Measurements from ENCODE around the gene CLCN7. TPM values are rescaled to one million over a fixed set of nuclear protein-coding genes. Genes with fewer than 3 reads are reported as not detected.

Gene CLCN7
- total and polyA plus RNA-seq, 4 experiments from 2014 or later, result 18.1 to 111 (median 67.3) TPM

GRCh38 chr16:1427473-1428461 lies 47.1 kb downstream of the CLCN7 start:
- Mint-ChIP-seq H3K9me3 (no peaks in the 10 kb centered on the region), H3K4me3 (no peak overlapping the region), H3K4me1 (no peaks in the 10 kb centered on the region), H3K36me3 (no peaks in the 10 kb centered on the region), H3K27me3 (no peaks in the 10 kb centered on the region), H3K27ac (no peak overlapping the region)
- DNase-seq, result no peak
- Histone ChIP-seq H3K9me3 (ENCODE audit: control insufficient read depth in 1 of 2, low read length in 2 of 2) (no peaks in the 10 kb centered on the region), H3K27ac (ENCODE audit: low read depth, low read length) (no peak overlapping the region), H3K4me1 (ENCODE audit: insufficient read depth, low read length) (no peaks in the 10 kb centered on the region), H3K27me3 (ENCODE audit: insufficient read depth, low read length) (no peaks in the 10 kb centered on the region), H3K4me3 (ENCODE audit: low read length in 2 of 2) (no peak overlapping the region), H3K36me3 (ENCODE audit: insufficient read depth, low read length) (no peaks in the 10 kb centered on the region)
- intact Hi-C loops (cut with micrococcal nuclease), result no loop called here
- CTCF ChIA-PET (ENCODE audit: partially characterized antibody), result interaction anchor here (1.3 kb wide), 1 partner anchor 65 kb away, joined by 3 read pairs; no protein-coding TSS in a partner anchor
- POLR2A ChIA-PET (ENCODE audit: partially characterized antibody), result no interaction called here

DNA sequence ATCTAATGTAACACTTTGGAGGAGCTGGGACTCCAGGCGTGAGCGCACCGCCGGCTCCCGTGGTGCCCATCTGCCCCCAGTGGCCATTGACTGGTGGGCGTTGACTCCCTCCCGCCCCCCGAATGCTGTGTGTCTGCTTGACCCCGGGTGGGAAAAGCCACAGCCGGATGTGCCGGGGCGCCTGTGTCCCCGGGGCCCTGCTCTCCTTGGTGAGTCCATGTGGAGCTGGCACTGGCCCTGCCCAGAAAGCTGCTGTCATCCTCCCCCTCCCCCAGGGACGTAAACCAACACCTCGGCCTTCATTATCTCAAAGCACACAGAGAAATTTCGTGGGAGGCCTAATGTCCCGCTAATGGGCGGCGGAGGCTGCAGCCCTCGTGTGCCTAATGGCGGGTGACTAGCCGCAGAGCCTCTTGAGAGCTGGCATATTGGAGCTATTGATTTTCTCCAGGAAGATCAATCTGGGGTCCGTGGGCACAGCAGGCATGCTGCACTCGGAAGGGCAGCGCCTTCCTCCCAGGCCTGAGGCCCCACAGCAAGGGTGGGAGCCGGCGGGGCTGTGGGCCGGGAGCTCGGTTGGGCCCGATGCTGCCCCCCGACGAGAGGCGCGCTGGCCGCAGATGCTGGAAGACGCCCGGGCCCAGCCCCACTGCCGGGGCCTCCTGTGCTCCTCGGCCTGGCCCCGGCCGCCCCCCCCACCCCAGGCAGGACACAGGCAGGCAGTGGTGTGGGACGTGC lies 47.9 kb downstream of the CLCN7 start:
- no peak for DNase-seq
- no peaks in the 10 kb centered on the region for H3K36me3 Mint-ChIP-seq
- ChIA-PET CTCF (ENCODE audit: partially characterized antibody) (interaction anchor here (1.3 kb wide), 1 partner anchor 64 kb away, joined by 3 read pairs; no protein-coding TSS in a partner anchor), POLR2A (ENCODE audit: partially characterized antibody) (no interaction called here)
- Histone ChIP-seq H3K4me3 (ENCODE audit: low read length in 2 of 2) (no peak overlapping the region), H3K4me1 (ENCODE audit: insufficient read depth, low read length) (no peaks in the 10 kb centered on the region), H3K9me3 (ENCODE audit: control insufficient read depth in 1 of 2, low read length in 2 of 2) (no peaks in the 10 kb centered on the region), H3K27me3 (ENCODE audit: insufficient read depth, low read length) (no peaks in the 10 kb centered on the region), H3K36me3 (ENCODE audit: insufficient read depth, low read length) (no peaks in the 10 kb centered on the region), H3K27ac (ENCODE audit: low read depth, low read length) (no peak overlapping the region)
- H3K9me3 Mint-ChIP-seq, result no peaks in the 10 kb centered on the region
- intact Hi-C loops (cut with micrococcal nuclease), result no loop called here
- peaks cover 0 to 2% (median under 1%) of the 10 kb centered on the region in 4 donors for H3K4me1 Mint-ChIP-seq
- no peak overlapping the region for H3K4me3 Mint-ChIP-seq
- H3K27ac Mint-ChIP-seq, result no peak overlapping the region
- no peaks in the 10 kb centered on the region for H3K27me3 Mint-ChIP-seq

DNA sequence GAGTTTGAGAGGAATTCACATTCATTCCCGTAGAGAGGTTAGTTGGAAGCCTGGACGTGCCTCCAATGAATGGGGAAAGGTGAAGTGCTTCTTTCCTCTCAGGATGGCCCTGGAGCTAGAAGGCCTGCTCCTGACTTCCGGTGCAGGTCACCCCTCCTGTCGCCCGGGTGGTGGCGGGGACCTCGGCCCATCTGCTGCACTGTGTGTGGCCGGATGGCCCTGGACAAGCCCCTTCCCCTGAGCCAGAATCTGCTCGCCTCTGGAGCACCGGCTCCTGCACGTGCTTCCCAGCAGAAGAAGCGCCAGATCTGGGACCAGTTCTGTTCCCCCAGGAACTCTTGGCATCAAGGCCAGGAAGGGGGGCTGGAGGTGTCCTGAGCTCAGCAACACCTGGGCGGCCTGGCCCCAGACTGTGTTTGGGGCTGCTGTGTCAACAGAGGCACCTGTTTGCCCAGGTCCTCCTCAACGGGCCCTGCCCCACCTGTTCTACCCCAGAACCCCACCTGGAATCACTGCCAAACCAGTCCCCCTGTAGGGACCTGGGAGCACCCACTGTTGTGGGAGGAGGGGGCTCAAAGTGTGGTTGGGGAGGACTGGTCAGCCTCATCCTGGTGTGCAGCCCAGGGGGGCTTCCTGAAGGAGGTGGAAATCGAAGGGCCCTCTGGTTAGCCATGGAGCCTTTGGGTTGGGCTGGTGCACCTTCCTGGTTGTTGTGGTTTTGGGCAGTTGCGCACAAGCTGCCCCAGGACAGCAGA lies 49.0 kb downstream of the CLCN7 start:
- no peaks in the 10 kb centered on the region for H3K27me3 Mint-ChIP-seq
- Histone ChIP-seq H3K4me1 (ENCODE audit: insufficient read depth, low read length) (peaks cover 4% of the 10 kb centered on the region), H3K9me3 (ENCODE audit: control insufficient read depth in 1 of 2, low read length in 2 of 2) (no peaks in the 10 kb centered on the region), H3K27ac (ENCODE audit: low read depth, low read length) (no peak overlapping the region), H3K27me3 (ENCODE audit: insufficient read depth, low read length) (no peaks in the 10 kb centered on the region), H3K36me3 (ENCODE audit: insufficient read depth, low read length) (no peaks in the 10 kb centered on the region), H3K4me3 (ENCODE audit: low read length in 2 of 2) (no peak overlapping the region)
- peaks cover 0 to 3% of the 10 kb centered on the region in 2 donors for H3K36me3 Mint-ChIP-seq
- no peak overlapping the region for H3K4me3 Mint-ChIP-seq
- no peak overlapping the region for H3K27ac Mint-ChIP-seq
- ChIA-PET CTCF (ENCODE audit: partially characterized antibody) (no interaction called here), POLR2A (ENCODE audit: partially characterized antibody) (no interaction called here)
- intact Hi-C loops (cut with micrococcal nuclease), result no loop called here
- H3K9me3 Mint-ChIP-seq, result no peaks in the 10 kb centered on the region
- H3K4me1 Mint-ChIP-seq, result peaks cover 1 to 8% (median 6%) of the 10 kb centered on the region in 4 donors
- DNase-seq, result no peak

DNA sequence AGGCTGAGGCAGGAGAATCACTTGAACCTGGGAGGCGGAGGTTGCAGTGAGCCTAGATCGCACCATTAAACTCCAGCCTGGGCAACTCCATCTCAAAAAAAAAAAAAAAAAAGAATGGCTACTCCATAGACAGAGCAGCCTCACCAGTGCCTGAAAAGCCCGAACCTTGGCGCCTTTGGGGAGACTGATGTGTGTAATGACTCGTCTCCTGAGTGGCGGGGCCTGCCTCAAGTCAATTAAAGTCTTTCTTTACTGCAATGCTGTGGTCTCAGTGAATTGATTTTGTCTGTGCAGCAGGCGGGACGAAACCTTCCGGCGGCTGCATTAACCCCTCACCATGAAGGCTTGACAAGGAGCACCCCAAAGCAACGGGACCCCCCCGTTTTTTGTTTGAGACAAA lies 50.8 kb downstream of the CLCN7 start:
- Mint-ChIP-seq H3K27ac (peak overlapping the region in 6 of 7 donors; percentile 36 to 65 (median 47)), H3K27me3 (peaks cover 0 to 3% of the 10 kb centered on the region in 2 donors), H3K9me3 (no peaks in the 10 kb centered on the region), H3K4me3 (no peak overlapping the region), H3K36me3 (peaks cover 0 to 7% of the 10 kb centered on the region in 2 donors), H3K4me1 (peaks cover 5 to 24% (median 12%) of the 10 kb centered on the region in 4 donors)
- H3K9me3 ChIP-seq (ENCODE audit: control insufficient read depth in 1 of 2, low read length in 2 of 2), result no peaks in the 10 kb centered on the region
- H3K36me3 ChIP-seq (ENCODE audit: insufficient read depth, low read length), result no peaks in the 10 kb centered on the region
- H3K4me3 ChIP-seq (ENCODE audit: low read length in 2 of 2), result no peak overlapping the region
- no peak overlapping the region for H3K27ac ChIP-seq (ENCODE audit: low read depth, low read length)
- H3K4me1 ChIP-seq (ENCODE audit: insufficient read depth, low read length), result peaks cover 12% of the 10 kb centered on the region
- H3K27me3 ChIP-seq (ENCODE audit: insufficient read depth, low read length), result no peaks in the 10 kb centered on the region
- CTCF ChIA-PET (ENCODE audit: partially characterized antibody), result no interaction called here
- POLR2A ChIA-PET (ENCODE audit: partially characterized antibody), result no interaction called here
- no peak for DNase-seq
- intact Hi-C loops (cut with micrococcal nuclease), result loop anchor here (5.0 kb wide), 1 partner anchor 113 kb away; no protein-coding TSS in a partner anchor

DNA sequence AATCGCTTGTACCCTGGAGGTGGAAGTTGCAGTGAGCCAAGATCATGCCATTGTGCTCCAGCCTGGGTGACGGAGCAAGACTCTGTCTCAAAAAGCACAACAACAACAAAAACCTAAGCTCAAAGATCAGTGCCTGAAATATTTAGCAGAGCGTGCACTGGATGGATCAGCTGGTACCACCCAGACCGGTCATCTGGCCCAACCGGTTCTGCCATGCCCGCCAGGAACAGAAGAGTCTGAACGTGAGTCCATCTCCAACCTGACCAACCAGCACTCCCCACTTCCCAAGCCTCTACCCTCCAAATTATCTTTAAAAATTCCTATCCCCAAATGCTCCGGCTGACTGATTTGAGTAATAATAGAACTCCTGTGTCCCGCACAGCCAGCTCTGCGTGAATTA lies 52.8 kb downstream of the CLCN7 start:
- Histone ChIP-seq H3K9me3 (ENCODE audit: control insufficient read depth in 1 of 2, low read length in 2 of 2) (no peaks in the 10 kb centered on the region), H3K27ac (ENCODE audit: low read depth, low read length) (peak overlapping the region; percentile 85), H3K36me3 (ENCODE audit: insufficient read depth, low read length) (no peaks in the 10 kb centered on the region), H3K4me3 (ENCODE audit: low read length in 2 of 2) (no peak overlapping the region), H3K4me1 (ENCODE audit: insufficient read depth, low read length) (peaks cover 12% of the 10 kb centered on the region), H3K27me3 (ENCODE audit: insufficient read depth, low read length) (no peaks in the 10 kb centered on the region)
- DNase-seq, result no peak
- POLR2A ChIA-PET (ENCODE audit: partially characterized antibody), result interaction anchor here (0.9 to 3.4 kb wide), 6 partner anchors 11 to 115 kb away, joined by 6 to 23 read pairs (median 18); partner anchors contain the start of genes TELO2 and UBE2I
- peak overlapping the region in 7 of 8 donors; percentile 15 to 67 (median 36) for H3K4me3 Mint-ChIP-seq
- H3K27ac Mint-ChIP-seq, result peak overlapping the region; percentile 77 to 100 (median 84)
- H3K4me1 Mint-ChIP-seq, result peaks cover 5 to 24% (median 12%) of the 10 kb centered on the region in 4 donors
- intact Hi-C loops (cut with micrococcal nuclease), result loop anchor here (5.0 kb wide), 1 partner anchor 115 kb away; no protein-coding TSS in a partner anchor
- no peaks in the 10 kb centered on the region for H3K9me3 Mint-ChIP-seq
- H3K36me3 Mint-ChIP-seq, result peaks cover 0 to 7% of the 10 kb centered on the region in 2 donors
- CTCF ChIA-PET (ENCODE audit: partially characterized antibody), result no interaction called here
- peaks cover 0 to 3% of the 10 kb centered on the region in 2 donors for H3K27me3 Mint-ChIP-seq

DNA sequence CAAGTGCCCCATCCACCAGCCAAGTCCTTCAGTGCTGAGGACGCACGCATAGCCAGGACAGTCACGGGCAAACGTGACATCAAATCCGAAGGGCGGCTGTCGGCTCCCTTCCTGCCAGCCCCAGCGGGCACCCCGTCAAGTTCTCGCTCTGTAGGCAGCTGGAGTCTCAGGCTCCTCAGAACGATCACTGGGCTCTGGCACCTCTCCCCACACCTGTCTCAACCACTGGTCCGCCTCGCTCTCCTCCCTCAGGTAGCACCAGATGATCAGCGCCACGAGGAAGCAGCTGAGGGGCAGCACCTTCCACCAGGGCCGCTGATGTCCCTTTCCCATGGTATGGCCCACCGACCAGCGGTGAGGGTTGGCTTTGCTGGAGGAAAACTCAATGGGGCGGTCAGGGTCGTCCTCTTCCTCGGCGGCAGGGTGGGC lies 54.7 kb downstream of the CLCN7 start:
- peaks cover 0 to 3% of the 10 kb centered on the region in 2 donors for H3K27me3 Mint-ChIP-seq
- H3K27ac Mint-ChIP-seq, result peak overlapping the region; percentile 64 to 100 (median 91)
- H3K9me3 Mint-ChIP-seq, result no peaks in the 10 kb centered on the region
- H3K4me1 ChIP-seq (ENCODE audit: insufficient read depth, low read length), result peaks cover 12% of the 10 kb centered on the region
- H3K4me3 Mint-ChIP-seq, result peak overlapping the region; percentile 79 to 97 (median 92)
- H3K4me3 ChIP-seq (ENCODE audit: low read length in 2 of 2), result peak overlapping the region; percentile 64 to 78
- peak overlapping the region; percentile 85 for H3K27ac ChIP-seq (ENCODE audit: low read depth, low read length)
- H3K36me3 Mint-ChIP-seq, result peaks cover 0 to 7% of the 10 kb centered on the region in 2 donors
- CTCF ChIA-PET (ENCODE audit: partially characterized antibody), result interaction anchor here (1.0 to 1.9 kb wide), 2 partner anchors 57 to 286 kb away, joined by 4 to 6 read pairs; partner anchors contain the start of gene MAPK8IP3
- intact Hi-C loops (cut with micrococcal nuclease), result loop anchor here (1.0 to 5.0 kb wide), 8 partner anchors 12 to 362 kb away; partner anchors contain the start of genes CLCN7, CRAMP1, IFT140 and MAPK8IP3
- no peaks in the 10 kb centered on the region for H3K27me3 ChIP-seq (ENCODE audit: insufficient read depth, low read length)
- H3K9me3 ChIP-seq (ENCODE audit: control insufficient read depth in 1 of 2, low read length in 2 of 2), result no peaks in the 10 kb centered on the region
- no peaks in the 10 kb centered on the region for H3K36me3 ChIP-seq (ENCODE audit: insufficient read depth, low read length)
- no peak for DNase-seq
- POLR2A ChIA-PET (ENCODE audit: partially characterized antibody), result interaction anchor here (0.6 to 3.4 kb wide), 24 partner anchors 9 to 780 kb away, joined by 3 to 27 read pairs (median 5); partner anchors contain the start of genes CRAMP1, IFT140, JPT2 and MAPK8IP3
- peaks cover 5 to 29% (median 15%) of the 10 kb centered on the region in 4 donors for H3K4me1 Mint-ChIP-seq
